GM19193 (cell line): ENCODE measurements around the gene ZBTB8A.

ENCODE experiments used
- POLR2A ChIP-seq: IDR thresholded peaks from 4 replicates; pipeline ENCODE4 v1.6.1; 2011; ENCODE audit not compliant: insufficient read depth, insufficient read length; ENCODE audit errors: extremely low read depth

Gene ZBTB8A

GRCh38 chr1:32592943-32593342 lies 53.7 kb downstream of the ZBTB8A start:
- no peak for TF ChIP-seq POLR2A

- TF ChIP-seq POLR2A: no peak
Measured at GRCh38 chr1:32600034-32600433, 60.8 kb downstream of the ZBTB8A start.

GRCh38 chr1:32605711-32606424 lies 66.6 kb downstream of the ZBTB8A start:
- TF ChIP-seq POLR2A: no peak

- no peak for TF ChIP-seq POLR2A
Measured at GRCh38 chr1:32606565-32607371, 67.5 kb downstream of the ZBTB8A start.

- TF ChIP-seq POLR2A: no peak
Measured at GRCh38 chr1:32609180-32609579, 70.0 kb downstream of the ZBTB8A start.

- TF ChIP-seq POLR2A: no peak
Measured at GRCh38 chr1:32611859-32612188, 72.6 kb downstream of the ZBTB8A start.

GRCh38 chr1:32612189-32612881 lies 73.1 kb downstream of the ZBTB8A start:
- TF ChIP-seq POLR2A: peak; percentile 53

- TF ChIP-seq POLR2A: no peak
Measured at GRCh38 chr1:32613472-32613871, 74.2 kb downstream of the ZBTB8A start.

GRCh38 chr1:32618673-32619221 lies 79.5 kb downstream of the ZBTB8A start:
- TF ChIP-seq POLR2A: no peak

- no peak for TF ChIP-seq POLR2A
Measured at GRCh38 chr1:32619701-32620485, 80.7 kb downstream of the ZBTB8A start.

- TF ChIP-seq POLR2A: no peak
Measured at GRCh38 chr1:32622205-32622604, 83.0 kb downstream of the ZBTB8A start.

- TF ChIP-seq POLR2A: no peak
Measured at GRCh38 chr1:32622806-32623681, 83.8 kb downstream of the ZBTB8A start.

GRCh38 chr1:32623775-32624174 lies 84.5 kb downstream of the ZBTB8A start:
- no peak for TF ChIP-seq POLR2A

GRCh38 chr1:32626176-32626575 lies 86.9 kb downstream of the ZBTB8A start:
- no peak for TF ChIP-seq POLR2A
